Bronchial epithelial cell (primary cell): ENCODE data around the gene FTSJ3. TPM values are rescaled to one million over a fixed set of nuclear protein-coding genes. Genes with fewer than 3 reads are reported as not detected.
A peak's percentile ranks its signal among the peaks of the same experiment; 100 is the strongest.

Experiments
- DNase-seq: peaks from one replicate; pipeline ENCODE4 v3.0.0-alpha.2; 2010; ENCODE audit warnings: low read depth
- FAIRE-seq: peaks from 2 replicates; lab custom pipeline; 2011; peaks lifted over from hg19 to GRCh38; lab: Jason Lieb, UNC
- H3K27me3 ChIP-seq: 2 replicates; pipeline ENCODE4 v1.5.1; 2011; ENCODE audit warnings: low read length; ENCODE audit not compliant: control insufficient read depth, insufficient read depth
- H3K36me3 ChIP-seq: 2 replicates; pipeline ENCODE4 v1.5.1; 2011; ENCODE audit warnings: low read length; ENCODE audit not compliant: control insufficient read depth, insufficient read depth
- H3K4me3 ChIP-seq: 2 replicates; pipeline ENCODE4 v1.5.1; 2011; ENCODE audit warnings: mild to moderate bottlenecking, low read depth, low read length, control low read depth
- CTCF ChIP-seq: IDR thresholded peaks from 2 replicates; pipeline ENCODE4 v1.5.1; 2011; ENCODE audit warnings: mild to moderate bottlenecking, moderate library complexity, low read length, control low read depth, inconsistent platforms; ENCODE audit not compliant: insufficient read depth, severe bottlenecking
- total RNA-seq: library from RNA; depleted of rRNA; stranded (reverse); fragments of >200 nt; gene quantifications from 2 replicates; pipeline ENCODE4 v1.2.1, GENCODE V29; 2014

FTSJ3 gene
- total RNA-seq, 1 donor from 2014 or later = 43.4 TPM

GRCh38 chr17:63775420-63775819 is 52.0 kb downstream of the FTSJ3 start:
- peaks cover 1% of the 10 kb centered on the region for H3K36me3 ChIP-seq
- H3K27me3 ChIP-seq = no peaks in the 10 kb centered on the region
- FAIRE-seq = no peak
- peak overlapping the region; percentile 86 for H3K4me3 ChIP-seq
- DNase-seq = no peak
- no peak for TF ChIP-seq CTCF

GRCh38 chr17:63774969-63775265 is 52.5 kb downstream of the FTSJ3 start:
- peak overlapping the region; percentile 86 for H3K4me3 ChIP-seq
- FAIRE-seq = no peak
- H3K36me3 ChIP-seq = peaks cover 1% of the 10 kb centered on the region
- no peak for DNase-seq
- no peak for TF ChIP-seq CTCF
- no peaks in the 10 kb centered on the region for H3K27me3 ChIP-seq

GRCh38 chr17:63774141-63774968 is 53.1 kb downstream of the FTSJ3 start, which contains the start of gene DDX42:
TSS of gene DDX42 (plus strand) at chr17:63774170. CDS start at chr17:63787050, 12,880 bp downstream.
- H3K36me3 ChIP-seq = peaks cover 1% of the 10 kb centered on the region
- no peaks in the 10 kb centered on the region for H3K27me3 ChIP-seq
- DNase-seq = no peak
- peak; percentile 22 for TF ChIP-seq CTCF
- H3K4me3 ChIP-seq = peak within 1 kb of the TSS; percentile 86
- FAIRE-seq = no peak

GRCh38 chr17:63773272-63774140 is 54.0 kb downstream of the FTSJ3 start, which contains the start of gene CCDC47:
TSS of gene CCDC47 (minus strand) at chr17:63773597. CDS start at chr17:63766175, 7,422 bp downstream.
- FAIRE-seq (no peak), DNase-seq (peak; percentile 97)
- no peak for TF ChIP-seq CTCF
- H3K36me3 ChIP-seq = peaks cover 1% of the 10 kb centered on the region
- peak within 1 kb of the TSS; percentile 86 for H3K4me3 ChIP-seq
- no peaks in the 10 kb centered on the region for H3K27me3 ChIP-seq

- Histone ChIP-seq H3K27me3 (no peaks in the 10 kb centered on the region), H3K4me3 (peak overlapping the region; percentile 86), H3K36me3 (peaks cover 2% of the 10 kb centered on the region)
- no peak for TF ChIP-seq CTCF
- FAIRE-seq = no peak
- DNase-seq = peak; percentile 53
Measured at GRCh38 chr17:63772801-63773271, 54.6 kb downstream of the FTSJ3 start.

Other genes starting within 250 kb of the FTSJ3 start
- 11.5 and 11.6 TPM in 2 replicates for gene TACO1, start 226.8 kb downstream of the FTSJ3 start, total RNA-seq
- gene MAP3K3, start 205.2 kb downstream of the FTSJ3 start, total RNA-seq = 10.1 and 11.1 TPM in 2 replicates
- gene LIMD2, start 127.5 kb downstream of the FTSJ3 start, total RNA-seq = 0.53 and 0.90 TPM in 2 replicates
- gene STRADA, start 85.9 kb downstream of the FTSJ3 start, total RNA-seq = 10.5 and 14.1 TPM in 2 replicates
- gene CCDC47, start 54.1 kb downstream of the FTSJ3 start, total RNA-seq = 112 and 118 TPM in 2 replicates
- 65.0 and 70.5 TPM in 2 replicates for gene DDX42, start 53.5 kb downstream of the FTSJ3 start, total RNA-seq
- gene PSMC5, start 232 bp downstream of the FTSJ3 start, total RNA-seq = 50.5 and 64.0 TPM in 2 replicates
- gene SMARCD2, start 15.0 kb upstream of the FTSJ3 start, total RNA-seq = 98.5 and 112 TPM in 2 replicates
- not detected in 2 replicates for gene CSH2, start 46.0 kb upstream of the FTSJ3 start, total RNA-seq
- gene GH2, start 54.3 kb upstream of the FTSJ3 start, total RNA-seq = not detected in 2 replicates
- not detected in 2 replicates for gene CSH1, start 68.9 kb upstream of the FTSJ3 start, total RNA-seq
- gene CSHL1, start 83.6 kb upstream of the FTSJ3 start, total RNA-seq = not detected in 2 replicates
- gene GH1, start 91.2 kb upstream of the FTSJ3 start, total RNA-seq = not detected in 2 replicates
- gene CD79B, start 104.7 kb upstream of the FTSJ3 start, total RNA-seq = not detected in 2 replicates
- gene SCN4A, start 145.3 kb upstream of the FTSJ3 start, total RNA-seq = under 0.01 and 0.90 TPM in 2 replicates
- gene PRR29, start 170.7 kb upstream of the FTSJ3 start, total RNA-seq = not detected in 2 replicates
- gene ICAM2, start 193.0 kb upstream of the FTSJ3 start, total RNA-seq = 0.26 and 0.90 TPM in 2 replicates